IMR-90 (cell line): Measurements from ENCODE around the gene IFIT1.

Experiments
- BHLHE40 ChIP-seq: fragments of 150-350 bp; IDR thresholded peaks from 2 replicates; pipeline ENCODE4 v1.6.1; 2016; ENCODE audit warnings: mild to moderate bottlenecking, low read depth, low read length
- CEBPB ChIP-seq: IDR thresholded peaks from 2 replicates; pipeline ENCODE4 v1.6.1; 2012; ENCODE audit warnings: low read depth, low read length, improper control_type of control experiment
- CHD1 ChIP-seq: IDR thresholded peaks from 2 replicates; pipeline ENCODE4 v1.6.1; 2012; ENCODE audit warnings: low read depth, low read length, improper control_type of control experiment
- CTCF ChIP-seq: conservative IDR thresholded peaks from 2 replicates; pipeline ENCODE4 v1.5.1; 2012; ENCODE audit warnings: mild to moderate bottlenecking, low read depth, low read length, improper control_type of control experiment
- ELK1 ChIP-seq: fragments of 150-350 bp; IDR thresholded peaks from 2 replicates; pipeline ENCODE4 v1.6.1; 2016; ENCODE audit warnings: low read depth, mild to moderate bottlenecking, low read length, moderate library complexity, borderline replicate concordance
- FOS ChIP-seq: fragments of 150-350 bp; IDR thresholded peaks from 2 replicates; pipeline ENCODE4 v1.6.1; 2016; ENCODE audit warnings: low read depth, low read length
- MAFK ChIP-seq: IDR thresholded peaks from 2 replicates; pipeline ENCODE4 v1.6.1; 2012; ENCODE audit warnings: low read depth, low read length, improper control_type of control experiment
- MAZ ChIP-seq: IDR thresholded peaks from 2 replicates; pipeline ENCODE4 v1.6.1; 2012; ENCODE audit warnings: low read depth, mild to moderate bottlenecking, low read length, improper control_type of control experiment, moderate library complexity, borderline replicate concordance
- POLR2A ChIP-seq: IDR thresholded peaks from 2 replicates; pipeline ENCODE4 v1.6.1; 2012; ENCODE audit warnings: mild to moderate bottlenecking, low read depth, low read length
- RAD21 ChIP-seq: IDR thresholded peaks from 2 replicates; pipeline ENCODE4 v1.6.1; 2012; ENCODE audit warnings: low read length, improper control_type of control experiment
- RCOR1 ChIP-seq: IDR thresholded peaks from 2 replicates; pipeline ENCODE4 v1.6.1; 2012; ENCODE audit warnings: mild to moderate bottlenecking, low read length, improper control_type of control experiment; ENCODE audit not compliant: insufficient replicate concordance
- RFX5 ChIP-seq: IDR thresholded peaks from 2 replicates; pipeline ENCODE4 v1.8.0; 2012; ENCODE audit warnings: low read depth, mild to moderate bottlenecking, low read length, moderate library complexity
- SMC3 ChIP-seq: fragments of 150-350 bp; IDR thresholded peaks from 2 replicates; pipeline ENCODE4 v1.6.1; 2016; ENCODE audit warnings: low read depth, mild to moderate bottlenecking, antibody characterized with exemption, low read length, moderate library complexity
- USF2 ChIP-seq: fragments of 150-350 bp; IDR thresholded peaks from 2 replicates; pipeline ENCODE4 v1.6.1; 2017; ENCODE audit warnings: mild to moderate bottlenecking, antibody characterized with exemption, low read length, low read depth

GRCh38 chr10:89382757-89383156, 9.7 kb upstream of the IFIT1 start:
- TF ChIP-seq CTCF (no peak), POLR2A (no peak), BHLHE40 (no peak), RFX5 (no peak), RAD21 (no peak), CEBPB (no peak), SMC3 (no peak), MAFK (no peak), CHD1 (no peak), USF2 (no peak), FOS (no peak), MAZ (no peak), ELK1 (no peak), RCOR1 (no peak)
